22Rv1 (cell line): ENCODE measurements around the gene LTK.
A peak's percentile ranks its signal among the peaks of the same experiment; 100 is the strongest.

Source experiments
- H3K27ac ChIP-seq: fragments of 450-650 bp; 2 replicates; pipeline ENCODE4 v1.5.1; 2017
- ZFX ChIP-seq: fragments of 450-650 bp; IDR thresholded peaks from 2 replicates; pipeline ENCODE4 v1.6.1; 2017; ENCODE audit warnings: antibody characterized with exemption, borderline replicate concordance
- TF ChIP-seq, protein P1 (sequence below): fragments of 450-650 bp; IDR thresholded peaks from 2 replicates; pipeline ENCODE4 v1.5.1; 2017; ENCODE audit warnings: mild to moderate bottlenecking

The LTK gene

DNA sequence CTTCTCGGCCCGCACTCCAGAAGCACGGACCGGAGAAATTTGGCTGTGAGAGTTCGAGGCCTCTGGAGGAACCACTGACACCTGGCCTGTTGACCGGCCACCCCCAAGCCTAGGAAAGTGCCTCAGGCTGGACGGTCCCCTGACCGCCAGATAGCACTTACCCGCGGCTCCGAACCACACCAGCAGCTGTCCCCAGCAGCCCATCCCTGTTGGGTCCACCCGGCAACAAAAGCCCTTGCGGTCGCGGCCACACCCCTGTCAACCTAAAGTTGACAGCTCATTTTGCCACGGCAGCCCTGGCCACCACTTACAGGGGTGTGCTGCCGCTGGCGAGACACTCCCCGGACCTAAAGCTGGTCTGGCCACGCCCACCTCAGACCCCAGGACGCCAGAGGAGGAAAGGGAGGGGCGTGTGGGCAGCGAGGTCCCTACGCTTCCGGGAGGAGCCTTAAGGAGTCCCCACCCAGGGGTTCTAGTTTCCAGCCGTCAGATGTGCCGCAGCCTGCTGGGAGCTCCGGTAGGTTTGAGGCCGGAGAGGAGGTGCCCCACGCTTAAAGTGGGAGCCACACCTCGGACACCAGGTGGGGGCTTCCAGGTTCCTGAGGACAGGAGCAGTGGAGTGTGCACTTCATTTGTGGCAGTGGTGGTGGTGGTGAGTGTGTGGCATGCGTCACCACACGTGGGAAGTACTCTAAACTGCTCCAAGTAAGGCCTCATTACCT lies at the start of gene LTK:
Gene LTK, minus strand, starts transcription at position 322 of the 722 bp plus-strand sequence. Its CDS starts 118 bp downstream, at position 204.
- no peak within 1 kb of the TSS for H3K27ac ChIP-seq
- TF ChIP-seq, protein P1, sequence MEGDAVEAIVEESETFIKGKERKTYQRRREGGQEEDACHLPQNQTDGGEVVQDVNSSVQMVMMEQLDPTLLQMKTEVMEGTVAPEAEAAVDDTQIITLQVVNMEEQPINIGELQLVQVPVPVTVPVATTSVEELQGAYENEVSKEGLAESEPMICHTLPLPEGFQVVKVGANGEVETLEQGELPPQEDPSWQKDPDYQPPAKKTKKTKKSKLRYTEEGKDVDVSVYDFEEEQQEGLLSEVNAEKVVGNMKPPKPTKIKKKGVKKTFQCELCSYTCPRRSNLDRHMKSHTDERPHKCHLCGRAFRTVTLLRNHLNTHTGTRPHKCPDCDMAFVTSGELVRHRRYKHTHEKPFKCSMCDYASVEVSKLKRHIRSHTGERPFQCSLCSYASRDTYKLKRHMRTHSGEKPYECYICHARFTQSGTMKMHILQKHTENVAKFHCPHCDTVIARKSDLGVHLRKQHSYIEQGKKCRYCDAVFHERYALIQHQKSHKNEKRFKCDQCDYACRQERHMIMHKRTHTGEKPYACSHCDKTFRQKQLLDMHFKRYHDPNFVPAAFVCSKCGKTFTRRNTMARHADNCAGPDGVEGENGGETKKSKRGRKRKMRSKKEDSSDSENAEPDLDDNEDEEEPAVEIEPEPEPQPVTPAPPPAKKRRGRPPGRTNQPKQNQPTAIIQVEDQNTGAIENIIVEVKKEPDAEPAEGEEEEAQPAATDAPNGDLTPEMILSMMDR = no peak
- no peak for TF ChIP-seq ZFX

DNA sequence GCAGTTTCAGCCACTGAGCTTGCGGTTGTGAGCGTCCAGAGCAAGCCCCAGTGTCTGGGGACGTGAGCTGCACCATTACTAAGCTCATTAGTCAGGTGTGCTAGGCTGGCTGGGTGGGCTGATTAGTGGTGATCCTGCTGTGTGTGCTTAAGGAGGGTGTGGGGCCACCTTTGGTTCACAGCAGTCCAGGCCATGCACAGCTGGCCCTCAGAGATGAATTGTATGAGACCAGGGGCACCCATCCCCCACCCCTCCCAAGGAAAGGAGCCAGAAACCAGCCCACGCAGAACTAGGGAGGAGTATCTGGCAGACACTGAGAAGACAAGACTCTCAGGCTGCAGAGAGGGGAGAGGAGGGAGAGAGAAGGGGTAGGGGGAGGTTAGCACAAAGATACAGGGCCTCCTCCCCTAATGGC lies 49.2 kb upstream of the LTK start:
- no peak for TF ChIP-seq ZFX
- no peak overlapping the region for H3K27ac ChIP-seq

DNA sequence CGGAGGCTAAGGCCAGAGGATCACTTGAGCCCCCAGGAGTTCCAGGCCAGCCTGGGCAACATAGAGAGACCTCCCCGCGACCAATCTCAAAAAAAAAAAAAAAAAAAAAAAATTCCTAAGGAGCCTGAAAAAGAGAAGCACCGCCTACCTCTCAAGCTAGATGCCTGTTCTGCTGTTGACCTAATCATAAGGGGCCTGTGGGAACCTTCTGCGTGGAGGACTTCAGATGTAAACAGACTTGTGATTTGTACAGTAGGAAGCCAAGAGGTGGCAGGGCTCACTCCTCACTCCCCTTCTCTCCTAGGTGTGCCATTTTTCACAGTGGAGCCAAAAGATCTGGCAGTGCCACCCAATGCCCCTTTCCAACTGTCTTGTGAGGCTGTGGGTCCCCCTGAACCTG lies 48.6 kb upstream of the LTK start:
- no peak overlapping the region for H3K27ac ChIP-seq

DNA sequence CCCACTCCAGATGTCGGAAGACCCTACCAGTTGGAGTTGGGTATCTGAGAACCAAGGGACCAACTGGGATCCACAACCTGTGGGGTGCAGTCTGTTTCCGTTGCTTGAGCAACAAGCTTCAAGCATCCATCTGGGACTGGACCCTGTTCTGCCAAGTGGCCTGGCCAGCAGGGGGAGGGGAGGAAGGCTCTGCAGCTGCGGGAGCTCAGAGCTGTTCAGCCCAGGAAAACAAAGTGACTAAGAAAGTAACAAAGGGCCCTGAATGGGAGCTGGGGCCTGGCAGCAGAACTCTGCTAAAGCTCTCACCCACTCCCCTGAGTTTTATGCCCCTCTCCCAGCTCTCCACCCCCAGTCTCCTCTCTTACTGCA lies 48.1 kb upstream of the LTK start:
- no peak for TF ChIP-seq ZFX
- no peak overlapping the region for H3K27ac ChIP-seq

More for the DNA sequence above, 48.6 kb upstream of the LTK start:
- no peak for TF ChIP-seq ZFX
- TF ChIP-seq, protein P1 = no peak

DNA sequence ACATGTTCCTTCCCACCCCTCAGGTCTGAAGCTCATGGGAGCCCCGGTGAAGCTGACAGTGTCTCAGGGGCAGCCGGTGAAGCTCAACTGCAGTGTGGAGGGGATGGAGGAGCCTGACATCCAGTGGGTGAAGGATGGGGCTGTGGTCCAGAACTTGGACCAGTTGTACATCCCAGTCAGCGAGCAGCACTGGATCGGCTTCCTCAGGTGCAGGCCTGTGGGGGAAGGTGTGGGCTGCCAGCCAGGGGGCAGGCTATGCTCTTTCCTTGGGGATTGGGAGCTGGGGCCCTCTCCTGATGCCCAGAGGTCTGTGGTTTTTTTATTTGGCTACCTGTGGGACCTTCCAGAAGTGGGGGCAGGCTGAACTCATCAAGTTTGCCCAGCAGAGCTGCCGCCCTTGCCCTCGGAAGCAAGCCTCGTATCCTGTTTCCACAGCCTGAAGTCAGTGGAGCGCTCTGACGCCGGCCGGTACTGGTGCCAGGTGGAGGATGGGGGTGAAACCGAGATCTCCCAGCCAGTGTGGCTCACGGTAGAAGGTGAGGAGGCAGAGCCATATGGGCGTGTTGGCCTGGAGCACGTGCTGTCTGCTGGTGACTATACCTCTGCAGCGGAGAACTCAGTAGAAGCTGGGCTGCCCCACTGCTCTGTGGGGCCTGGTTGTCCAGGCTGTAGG lies 47.6 kb upstream of the LTK start:
- H3K27ac ChIP-seq = no peak overlapping the region
- TF ChIP-seq, protein P1 = no peak
- TF ChIP-seq ZFX = no peak

DNA sequence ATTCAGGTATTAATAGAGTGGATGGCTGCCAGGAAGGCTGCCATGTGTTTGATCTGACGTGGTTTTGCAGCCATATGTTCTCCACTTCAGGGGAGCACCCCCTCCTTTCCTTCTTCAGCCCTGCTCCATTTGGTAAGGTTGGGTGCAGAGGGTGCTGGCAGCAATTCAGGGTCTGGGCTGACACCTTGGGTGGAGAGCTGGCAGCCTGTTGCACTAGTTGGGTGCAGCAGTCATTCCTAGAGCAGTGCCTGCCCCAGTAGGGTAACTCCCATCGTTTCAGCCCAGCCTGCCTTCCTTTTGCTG lies 46.9 kb upstream of the LTK start:
- H3K27ac ChIP-seq = no peak overlapping the region
- TF ChIP-seq, protein P1 = no peak
- no peak for TF ChIP-seq ZFX

DNA sequence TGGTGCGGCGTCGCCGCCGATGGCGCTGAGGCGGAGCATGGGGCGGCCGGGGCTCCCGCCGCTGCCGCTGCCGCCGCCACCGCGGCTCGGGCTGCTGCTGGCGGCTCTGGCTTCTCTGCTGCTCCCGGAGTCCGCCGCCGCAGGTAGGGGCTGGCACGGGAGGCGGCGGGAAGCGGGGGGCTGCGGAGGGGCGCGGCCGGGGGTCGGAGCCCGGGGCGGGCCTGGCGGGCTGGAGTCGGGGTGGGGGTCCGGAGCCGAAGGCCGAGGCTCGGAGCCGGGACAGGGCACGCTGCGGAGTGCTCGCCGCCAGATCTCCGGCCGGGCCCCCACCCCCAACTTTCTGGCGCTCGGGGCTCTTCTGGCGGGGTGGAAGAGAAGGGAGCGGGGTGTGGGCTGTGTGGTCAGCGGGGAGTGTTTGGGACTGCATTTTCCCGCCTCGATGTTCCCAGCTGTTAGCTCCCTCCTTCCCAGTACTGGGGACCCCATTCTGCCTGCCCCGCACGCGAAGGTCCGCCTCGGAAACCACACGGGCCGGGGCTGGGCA lies 45.7 kb upstream of the LTK start:
- H3K27ac ChIP-seq = peak overlapping the region; percentile 91

More for the DNA sequence above, 45.7 kb upstream of the LTK start:
- no peak for TF ChIP-seq ZFX
- TF ChIP-seq, protein P1 = no peak
